K562 treated with DMSO at 1 percent for 24 hours (cell line): Measurements from ENCODE around the gene AVL9. TPM values are rescaled to one million over a fixed set of nuclear protein-coding genes. Genes with fewer than 3 reads are reported as not detected.

Source experiments
- total RNA-seq: library from RNA; unstranded; fragments of 300-600 nt; gene quantifications from 2 replicates; pipeline ENCODE4 v1.2.3, GENCODE V29; 2022; ENCODE audit warnings: low read depth; ENCODE audit not compliant: insufficient read depth

AVL9 gene
- total RNA-seq: 23.0 and 28.7 TPM in 2 replicates

GRCh38 chr7:32495298-32496051, at the start of gene AVL9:
TSS of gene AVL9 (plus strand) at chr7:32495489. CDS start at chr7:32495710, 221 bp downstream.

GRCh38 chr7:32490127-32490796, 5.0 kb upstream of the AVL9 start, which contains the start of gene LSM5:
TSS of gene LSM5 (minus strand) at chr7:32490380. CDS start at chr7:32490365, 15 bp downstream.

Other genes starting within 250 kb of the AVL9 start
- 24.0 and 34.2 TPM in 2 replicates for gene LSM5, start 5.1 kb upstream of the AVL9 start, total RNA-seq